CD8-positive, alpha-beta memory T cell (primary cell): ENCODE results near the gene B4GALT5. TPM values are rescaled to one million over a fixed set of nuclear protein-coding genes. Genes with fewer than 3 reads are reported as not detected.

ENCODE experiments used
- CTCF ChIA-PET: fragments of 350-600 bp; sonication (Branson Sonifier 250); formaldehyde crosslinking; loops from one replicate; lab custom pipeline; 2021; ENCODE audit warnings: antibody characterized with exemption; lab: Charles Lee
- POLR2A ChIA-PET: fragments of 350-600 bp; sonication (Branson Sonifier 250); formaldehyde crosslinking; loops from one replicate; lab custom pipeline; 2021; ENCODE audit warnings: antibody characterized with exemption; lab: Charles Lee
- DNase-seq, 5 donors: peaks; one replicate each; pipeline versions ENCODE4 v3.0.0 to v3.0.0-alpha.2; 2020 to 2022; ENCODE audit warnings: mixed read lengths in 1 of 5
- H3K27ac ChIP-seq: one replicate; pipeline ENCODE4 v1.7.0; 2013; ENCODE audit warnings: low read depth, mild to moderate bottlenecking, low read length, moderate library complexity
- H3K27me3 ChIP-seq: 2 replicates; pipeline ENCODE4 v1.7.0; 2013; ENCODE audit warnings: low read length, mild to moderate bottlenecking; ENCODE audit not compliant: insufficient read depth, poor library complexity, severe bottlenecking
- H3K36me3 ChIP-seq: 2 replicates; pipeline ENCODE4 v1.7.0; 2013; ENCODE audit warnings: mild to moderate bottlenecking, low read length, moderate library complexity; ENCODE audit not compliant: insufficient read depth
- H3K4me1 ChIP-seq: 2 replicates; pipeline ENCODE4 v1.7.0; 2013; ENCODE audit warnings: mild to moderate bottlenecking, low read length, moderate library complexity; ENCODE audit not compliant: insufficient read depth
- H3K4me3 ChIP-seq: 2 replicates; pipeline ENCODE4 v1.7.0; 2013; ENCODE audit warnings: mild to moderate bottlenecking, low read length
- H3K9me3 ChIP-seq: 2 replicates; pipeline ENCODE4 v1.7.0; 2013; ENCODE audit warnings: mild to moderate bottlenecking, low read length
- H3K27ac Mint-ChIP-seq, 8 donors: one replicate each; pipeline ENCODE4 v1.8.0; 2020 to 2021; ENCODE audit warnings: mixed read lengths in 8 of 8, mild to moderate bottlenecking in 6 of 8, inconsistent platforms in 3 of 8, moderate library complexity in 3 of 8
- H3K27me3 Mint-ChIP-seq, 2 donors: one replicate each; pipeline ENCODE4 v1.8.0; 2020 to 2021; ENCODE audit warnings: mixed read lengths in 2 of 2, mild to moderate bottlenecking in 1 of 2, moderate library complexity in 1 of 2
- H3K36me3 Mint-ChIP-seq, 3 donors: one replicate each; pipeline ENCODE4 v1.8.0; 2020 to 2021; ENCODE audit warnings: mixed read lengths in 3 of 3, inconsistent platforms in 1 of 3, mild to moderate bottlenecking in 1 of 3
- H3K4me1 Mint-ChIP-seq, 3 donors: one replicate each; pipeline ENCODE4 v1.8.0; 2020 to 2021; ENCODE audit warnings: mixed read lengths in 3 of 3, inconsistent platforms in 1 of 3, mild to moderate bottlenecking in 1 of 3
- H3K4me3 Mint-ChIP-seq, 7 donors: one replicate each; pipeline ENCODE4 v1.8.0; 2020 to 2021; ENCODE audit warnings: mixed read lengths in 7 of 7, mild to moderate bottlenecking in 6 of 7, moderate library complexity in 4 of 7, inconsistent platforms in 2 of 7
- H3K9me3 Mint-ChIP-seq, 5 donors: one replicate each; pipeline ENCODE4 v1.8.0; 2020 to 2022; ENCODE audit warnings: mixed read lengths in 5 of 5, mild to moderate bottlenecking in 3 of 5, moderate library complexity in 2 of 5, inconsistent platforms in 1 of 5
- polyA plus RNA-seq: library from polyadenylated mRNA; unstranded; fragments of 300-500 nt; fragmentation: Illumina TruSeq; gene quantifications from one replicate; pipeline ENCODE4 v1.2.3, GENCODE V29; 2021
- total RNA-seq, 2 experiments: library from RNA; stranded (reverse); gene quantifications; one replicate each; pipeline ENCODE4 v1.2.3, GENCODE V29; 2021

The B4GALT5 gene
- total and polyA plus RNA-seq, 3 experiments from 2014 or later = 2.0 to 39.1 (median 37.5) TPM

DNA sequence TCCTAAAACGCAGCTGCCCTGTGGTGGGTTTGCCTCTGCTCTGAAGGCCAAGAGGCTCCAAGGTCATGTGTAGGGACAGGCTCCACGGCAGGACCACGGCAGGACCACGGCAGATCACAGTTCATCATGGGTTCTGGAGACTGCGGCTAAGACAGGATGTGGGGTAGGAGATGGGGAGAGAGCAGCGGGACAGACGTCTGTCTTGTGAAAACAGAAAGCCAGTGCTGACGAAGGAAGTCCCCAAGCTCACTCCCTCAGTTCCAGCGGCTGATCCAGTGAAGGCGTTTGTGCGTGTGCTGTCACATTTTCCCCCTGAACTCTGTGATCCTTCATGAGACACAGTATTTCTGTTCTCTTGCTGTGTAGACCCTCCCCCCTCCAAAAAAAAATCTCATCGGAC lies 77.8 kb downstream of the B4GALT5 start:
- no peak for DNase-seq
- H3K27me3 ChIP-seq = no peaks in the 10 kb centered on the region
- H3K27ac ChIP-seq = no peak overlapping the region
- Mint-ChIP-seq H3K4me3 (peak overlapping the region in 1 of 7 donors; percentile 10), H3K27ac (peak overlapping the region in 6 of 8 donors; percentile 32 to 82 (median 59)), H3K36me3 (peaks cover 12 to 67% (median 26%) of the 10 kb centered on the region in 3 donors), H3K4me1 (peaks cover 5 to 7% (median 6%) of the 10 kb centered on the region in 3 donors), H3K9me3 (no peaks in the 10 kb centered on the region), H3K27me3 (no peaks in the 10 kb centered on the region)
- no peaks in the 10 kb centered on the region for H3K9me3 ChIP-seq
- no peak overlapping the region for H3K4me3 ChIP-seq
- POLR2A ChIA-PET = no interaction called here
- CTCF ChIA-PET = no interaction called here
- peaks cover 24% of the 10 kb centered on the region for H3K36me3 ChIP-seq
- H3K4me1 ChIP-seq = no peaks in the 10 kb centered on the region

- Mint-ChIP-seq H3K27me3 (no peaks in the 10 kb centered on the region), H3K27ac (peak overlapping the region in 3 of 8 donors; percentile 19 to 55 (median 47)), H3K9me3 (no peaks in the 10 kb centered on the region), H3K4me3 (no peak overlapping the region), H3K36me3 (peaks cover 9 to 60% (median 22%) of the 10 kb centered on the region in 3 donors), H3K4me1 (peaks cover 5 to 7% (median 6%) of the 10 kb centered on the region in 3 donors)
- POLR2A ChIA-PET = no interaction called here
- no peaks in the 10 kb centered on the region for H3K27me3 ChIP-seq
- peaks cover 17% of the 10 kb centered on the region for H3K36me3 ChIP-seq
- H3K4me3 ChIP-seq = no peak overlapping the region
- no peak overlapping the region for H3K27ac ChIP-seq
- CTCF ChIA-PET = no interaction called here
- no peak for DNase-seq
- no peaks in the 10 kb centered on the region for H3K4me1 ChIP-seq
- no peaks in the 10 kb centered on the region for H3K9me3 ChIP-seq
Observed at GRCh38 chr20:49635166-49635565, 78.5 kb downstream of the B4GALT5 start.

DNA sequence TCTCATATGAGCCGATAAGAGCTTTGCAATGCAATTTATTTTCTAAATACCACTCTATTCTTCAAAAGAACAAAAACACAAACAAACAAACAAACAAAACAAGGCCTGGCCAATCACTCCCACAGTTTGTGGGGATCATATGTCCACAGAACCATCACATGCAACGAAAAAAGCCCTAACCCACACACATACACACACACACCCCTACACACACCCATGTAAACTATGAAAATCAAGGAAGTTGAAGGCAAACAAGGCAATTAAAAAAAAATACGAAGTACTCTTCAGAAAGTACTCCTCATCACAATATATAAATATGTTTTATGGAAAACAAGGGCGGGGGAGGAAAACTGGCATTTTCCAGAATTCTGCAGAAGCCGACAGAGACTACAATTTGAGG lies 79.6 kb downstream of the B4GALT5 start:
- no peak overlapping the region for H3K27ac ChIP-seq
- Mint-ChIP-seq H3K4me3 (no peak overlapping the region), H3K9me3 (no peaks in the 10 kb centered on the region), H3K27me3 (no peaks in the 10 kb centered on the region), H3K4me1 (peaks cover 5 to 7% (median 6%) of the 10 kb centered on the region in 3 donors), H3K36me3 (peaks cover 5 to 51% (median 15%) of the 10 kb centered on the region in 3 donors), H3K27ac (peak overlapping the region in 1 of 8 donors; percentile 41)
- H3K36me3 ChIP-seq = peaks cover 8% of the 10 kb centered on the region
- DNase-seq = no peak
- no peaks in the 10 kb centered on the region for H3K27me3 ChIP-seq
- ChIA-PET POLR2A (interaction anchor here (0.7 kb wide), 1 partner anchor 218 kb away, joined by 4 read pairs; no protein-coding TSS in a partner anchor), CTCF (no interaction called here)
- H3K4me1 ChIP-seq = no peaks in the 10 kb centered on the region
- H3K4me3 ChIP-seq = no peak overlapping the region
- H3K9me3 ChIP-seq = no peaks in the 10 kb centered on the region

DNA sequence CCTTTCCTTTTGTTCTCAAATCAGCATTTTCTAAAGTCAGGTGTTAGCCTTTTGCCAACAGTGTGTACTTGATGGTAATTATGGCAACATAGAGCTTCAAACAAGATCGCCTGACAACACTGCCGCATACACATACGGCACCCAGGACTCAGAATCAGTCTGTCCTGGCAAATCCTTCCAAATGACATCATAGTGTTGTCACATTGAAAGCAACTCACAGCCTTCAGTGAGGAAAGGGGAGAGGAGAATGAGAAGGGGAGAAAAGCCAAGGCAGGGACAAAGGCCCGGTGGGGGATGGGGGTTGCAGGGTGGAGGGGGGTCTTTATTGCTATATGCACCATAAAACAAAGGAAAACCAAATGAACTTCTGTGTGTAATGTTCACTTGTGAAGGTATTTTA lies 80.0 kb downstream of the B4GALT5 start:
- H3K4me1 ChIP-seq = no peaks in the 10 kb centered on the region
- no peak overlapping the region for H3K4me3 ChIP-seq
- H3K4me3 Mint-ChIP-seq = no peak overlapping the region
- H3K9me3 ChIP-seq = no peaks in the 10 kb centered on the region
- H3K36me3 ChIP-seq = peaks cover 8% of the 10 kb centered on the region
- no peak for DNase-seq
- no peaks in the 10 kb centered on the region for H3K27me3 ChIP-seq
- H3K27ac ChIP-seq = no peak overlapping the region
- ChIA-PET CTCF (no interaction called here), POLR2A (interaction anchor here (0.7 kb wide), 1 partner anchor 219 kb away, joined by 4 read pairs; no protein-coding TSS in a partner anchor)
- H3K27ac Mint-ChIP-seq = no peak overlapping the region
- H3K4me1 Mint-ChIP-seq = peaks cover 5 to 7% (median 6%) of the 10 kb centered on the region in 3 donors
- H3K9me3 Mint-ChIP-seq = no peaks in the 10 kb centered on the region
- H3K36me3 Mint-ChIP-seq = peaks cover 5 to 48% (median 15%) of the 10 kb centered on the region in 3 donors
- no peaks in the 10 kb centered on the region for H3K27me3 Mint-ChIP-seq

- POLR2A ChIA-PET = no interaction called here
- Histone ChIP-seq H3K9me3 (no peaks in the 10 kb centered on the region), H3K4me1 (no peaks in the 10 kb centered on the region), H3K36me3 (peaks cover 8% of the 10 kb centered on the region), H3K4me3 (no peak overlapping the region), H3K27ac (no peak overlapping the region), H3K27me3 (no peaks in the 10 kb centered on the region)
- H3K4me3 Mint-ChIP-seq = no peak overlapping the region
- peaks cover 5 to 42% (median 15%) of the 10 kb centered on the region in 3 donors for H3K36me3 Mint-ChIP-seq
- no peak overlapping the region for H3K27ac Mint-ChIP-seq
- CTCF ChIA-PET = no interaction called here
- H3K9me3 Mint-ChIP-seq = no peaks in the 10 kb centered on the region
- H3K27me3 Mint-ChIP-seq = no peaks in the 10 kb centered on the region
- peaks cover 5 to 7% (median 6%) of the 10 kb centered on the region in 3 donors for H3K4me1 Mint-ChIP-seq
- DNase-seq = no peak
Observed at GRCh38 chr20:49633023-49633422, 80.7 kb downstream of the B4GALT5 start.

DNA sequence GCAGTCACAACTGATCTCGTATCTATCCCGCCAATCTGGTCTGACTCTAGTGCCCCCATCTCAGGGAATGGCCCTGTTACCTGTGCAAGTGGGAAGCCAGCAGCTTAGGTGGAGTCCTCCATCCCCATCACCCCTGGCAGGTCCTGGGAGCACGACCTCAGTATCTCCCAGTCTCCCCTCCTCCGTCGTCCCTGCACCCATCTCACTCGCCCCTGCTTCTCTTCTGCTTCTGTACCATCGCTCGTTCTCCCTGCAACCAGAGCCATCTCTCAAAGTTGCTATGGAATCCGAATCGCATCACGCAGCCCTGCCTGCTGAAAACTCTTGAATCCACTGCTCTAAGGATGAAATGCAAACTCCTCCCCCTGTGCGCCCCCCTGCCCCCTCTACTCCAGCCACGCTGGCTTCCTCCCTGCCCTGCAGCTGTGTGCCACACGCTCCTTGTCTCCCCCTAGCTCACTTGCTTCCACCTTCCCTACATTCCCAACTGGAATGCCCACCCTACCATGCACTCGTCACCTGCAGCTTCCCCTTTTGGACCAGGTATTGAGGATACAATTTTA lies 81.7 kb downstream of the B4GALT5 start:
- H3K27ac Mint-ChIP-seq = peak overlapping the region in 2 of 8 donors; percentile 70 to 92

GRCh38 chr20:49631061-49631716 lies 82.5 kb downstream of the B4GALT5 start:
- H3K9me3 ChIP-seq = no peaks in the 10 kb centered on the region
- Mint-ChIP-seq H3K4me3 (no peak overlapping the region), H3K4me1 (peaks cover 6 to 9% (median 6%) of the 10 kb centered on the region in 3 donors), H3K36me3 (peaks cover 0 to 26% (median 7%) of the 10 kb centered on the region in 3 donors), H3K27me3 (peaks cover 0 to 2% of the 10 kb centered on the region in 2 donors), H3K9me3 (no peaks in the 10 kb centered on the region), H3K27ac (peak overlapping the region in 5 of 8 donors; percentile 17 to 72 (median 37))
- H3K4me1 ChIP-seq = no peaks in the 10 kb centered on the region
- H3K27ac ChIP-seq = no peak overlapping the region
- ChIA-PET CTCF (interaction anchor here (1.4 kb wide), 1 partner anchor 18 kb away, joined by 5 read pairs; no protein-coding TSS in a partner anchor), POLR2A (interaction anchor here (0.7 kb wide), 1 partner anchor 133 kb away, joined by 7 read pairs; no protein-coding TSS in a partner anchor)
- no peaks in the 10 kb centered on the region for H3K27me3 ChIP-seq
- H3K36me3 ChIP-seq = peaks cover 2% of the 10 kb centered on the region
- H3K4me3 ChIP-seq = no peak overlapping the region
- no peak for DNase-seq

More for the DNA sequence above, 81.7 kb downstream of the B4GALT5 start:
- H3K4me1 ChIP-seq = no peaks in the 10 kb centered on the region
- ChIA-PET CTCF (no interaction called here), POLR2A (interaction anchor here (0.7 kb wide), 1 partner anchor 132 kb away, joined by 7 read pairs; no protein-coding TSS in a partner anchor)
- peaks cover 0 to under 1% of the 10 kb centered on the region in 2 donors for H3K27me3 Mint-ChIP-seq
- H3K36me3 ChIP-seq = peaks cover 8% of the 10 kb centered on the region
- no peaks in the 10 kb centered on the region for H3K9me3 ChIP-seq
- H3K4me3 Mint-ChIP-seq = no peak overlapping the region
- no peak overlapping the region for H3K4me3 ChIP-seq
- H3K27ac ChIP-seq = no peak overlapping the region
- no peak for DNase-seq
- H3K27me3 ChIP-seq = no peaks in the 10 kb centered on the region
- no peaks in the 10 kb centered on the region for H3K9me3 Mint-ChIP-seq
- H3K4me1 Mint-ChIP-seq = peaks cover 6 to 9% (median 7%) of the 10 kb centered on the region in 3 donors
- peaks cover under 1 to 33% (median 12%) of the 10 kb centered on the region in 3 donors for H3K36me3 Mint-ChIP-seq
